NOMO-1 treated with dmso at 0.1 percent for 144 hours (cell line): Measurements from ENCODE around the gene NECTIN1.

ENCODE experiments used
- DNase-seq: peaks from one replicate; lab custom pipeline; 2025; ENCODE audit not compliant: unreplicated experiment; lab: John Stamatoyannopoulos, UW

NECTIN1 gene, protein sequence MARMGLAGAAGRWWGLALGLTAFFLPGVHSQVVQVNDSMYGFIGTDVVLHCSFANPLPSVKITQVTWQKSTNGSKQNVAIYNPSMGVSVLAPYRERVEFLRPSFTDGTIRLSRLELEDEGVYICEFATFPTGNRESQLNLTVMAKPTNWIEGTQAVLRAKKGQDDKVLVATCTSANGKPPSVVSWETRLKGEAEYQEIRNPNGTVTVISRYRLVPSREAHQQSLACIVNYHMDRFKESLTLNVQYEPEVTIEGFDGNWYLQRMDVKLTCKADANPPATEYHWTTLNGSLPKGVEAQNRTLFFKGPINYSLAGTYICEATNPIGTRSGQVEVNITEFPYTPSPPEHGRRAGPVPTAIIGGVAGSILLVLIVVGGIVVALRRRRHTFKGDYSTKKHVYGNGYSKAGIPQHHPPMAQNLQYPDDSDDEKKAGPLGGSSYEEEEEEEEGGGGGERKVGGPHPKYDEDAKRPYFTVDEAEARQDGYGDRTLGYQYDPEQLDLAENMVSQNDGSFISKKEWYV

DNA sequence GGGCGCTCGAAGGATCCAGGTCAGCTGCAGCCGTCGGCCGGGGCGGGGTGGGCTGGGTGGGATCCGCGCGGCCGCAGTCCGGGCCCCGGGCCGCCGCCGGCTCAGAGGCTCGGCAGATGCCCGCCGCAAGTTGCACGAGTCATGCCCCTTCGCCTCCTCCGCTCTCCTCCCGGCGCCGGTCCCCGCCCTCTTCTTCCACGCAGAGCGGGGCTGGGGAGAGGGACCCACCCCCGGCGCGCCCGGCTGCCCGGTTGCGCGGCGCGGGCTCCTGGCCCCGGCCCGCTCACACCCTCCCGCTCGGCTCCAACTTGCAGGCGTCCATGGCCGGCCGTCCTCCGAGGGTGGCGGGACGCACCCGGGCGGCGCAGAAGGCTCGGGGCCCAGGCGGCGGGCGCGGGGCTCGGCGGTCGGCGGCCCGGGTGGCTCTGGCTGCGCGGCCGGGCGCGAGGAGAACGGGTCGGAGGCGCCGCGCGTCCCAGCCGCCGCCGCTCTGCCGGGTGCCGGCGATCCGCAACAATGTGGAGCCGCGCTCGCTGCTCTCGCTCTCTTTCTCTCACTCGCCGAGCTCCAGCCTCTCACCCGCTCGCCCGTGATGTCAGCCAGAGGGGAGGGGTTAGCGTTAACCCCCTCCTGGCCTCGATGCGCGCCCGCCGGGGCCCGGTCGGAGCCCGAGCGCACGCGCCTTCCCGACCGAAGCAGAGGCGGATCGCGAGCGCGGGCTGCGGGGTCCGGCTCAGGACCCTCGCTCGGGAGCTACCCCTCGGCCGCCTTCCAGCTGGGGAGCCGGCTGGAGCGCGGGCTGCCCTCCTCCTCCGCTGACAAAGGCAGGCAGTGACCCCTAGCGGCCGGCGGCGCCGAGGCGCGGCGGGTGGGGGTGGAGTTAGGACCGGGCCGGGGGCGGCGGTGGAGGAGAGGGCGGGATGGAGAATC, at the start of gene NECTIN1:
NECTIN1 (minus strand) TSS at position 550 of the 930 bp plus-strand sequence. CDS start 647 bp downstream, outside the sequence.
- peak; percentile 70 for DNase-seq

DNA sequence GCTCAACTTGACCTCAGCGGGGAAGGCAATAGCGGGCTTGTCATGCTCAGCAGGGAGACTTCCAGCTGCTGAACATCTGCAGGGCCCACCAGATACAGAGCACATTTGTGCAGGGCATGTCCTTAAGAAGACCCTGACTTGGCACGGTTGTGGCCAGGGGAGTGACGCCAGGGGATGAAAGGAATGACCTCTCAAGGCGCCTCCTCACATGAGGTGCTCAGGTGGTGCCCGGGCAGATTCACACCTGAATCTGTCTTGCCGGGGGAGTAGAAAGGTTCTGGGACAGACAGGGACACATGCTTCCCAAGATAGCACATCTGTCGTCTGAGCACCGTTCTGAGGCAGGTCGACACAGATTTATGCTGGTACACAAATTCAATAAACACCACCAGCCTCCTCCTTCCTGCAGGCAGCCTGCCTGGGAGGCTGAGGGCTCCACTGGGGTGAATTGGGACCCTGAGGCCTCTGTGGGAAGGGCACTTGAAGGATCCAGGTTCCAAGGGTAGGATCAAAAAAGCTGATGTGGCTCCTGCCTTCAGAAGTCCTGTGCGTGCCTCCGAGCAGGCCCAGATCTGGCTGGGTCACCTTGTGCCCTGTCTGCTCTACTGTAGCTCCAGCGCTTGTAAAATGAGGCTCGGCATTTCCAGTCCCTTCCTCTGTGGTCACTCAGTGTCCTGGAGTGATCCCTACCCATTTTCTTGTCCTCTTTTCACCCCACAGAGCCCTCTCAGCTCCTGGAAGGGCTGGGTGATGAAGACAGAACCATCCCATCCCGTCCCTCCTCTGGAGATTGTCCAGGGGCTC, 49.6 kb upstream of the NECTIN1 start:
- no peak for DNase-seq

DNA sequence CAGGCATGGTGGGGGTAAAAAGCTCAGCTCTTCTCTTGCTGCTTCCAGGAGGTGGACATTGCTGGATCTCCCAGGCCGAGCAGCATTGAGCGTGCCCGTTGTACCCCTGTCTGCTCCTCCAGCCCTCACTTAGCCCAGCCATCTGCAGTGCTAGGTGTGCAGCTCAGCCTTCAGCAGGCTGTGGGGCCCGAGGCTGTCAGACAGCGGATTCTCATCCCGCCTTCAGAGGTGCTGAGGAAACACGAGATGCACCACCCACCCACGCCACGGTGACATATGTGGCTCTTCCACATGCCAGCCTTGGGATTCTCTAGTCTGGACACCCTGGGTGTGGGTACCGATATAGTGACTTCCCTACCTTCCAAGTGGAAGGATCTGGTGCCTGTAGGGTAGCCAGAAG, 48.9 kb upstream of the NECTIN1 start:
- DNase-seq = no peak

DNA sequence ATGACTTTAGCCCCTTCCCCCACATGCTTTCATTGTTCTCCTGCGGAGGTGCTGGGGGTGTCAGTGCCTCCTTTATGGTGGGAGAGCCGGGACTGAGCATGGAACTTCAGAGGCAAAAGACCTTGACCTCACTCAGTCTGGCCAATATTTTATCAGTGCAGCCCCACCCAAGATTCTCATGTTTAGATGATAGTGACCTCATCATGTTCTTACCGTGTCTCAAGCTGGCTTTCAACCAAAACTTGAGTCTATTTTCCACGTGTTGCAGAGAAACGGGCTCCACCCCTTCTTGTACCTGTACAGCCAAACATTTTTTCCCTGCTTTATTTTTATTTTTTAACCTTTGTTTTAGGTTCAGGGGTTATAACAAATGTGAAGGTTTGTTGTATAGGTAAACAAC, 47.7 kb upstream of the NECTIN1 start:
- no peak for DNase-seq

DNA sequence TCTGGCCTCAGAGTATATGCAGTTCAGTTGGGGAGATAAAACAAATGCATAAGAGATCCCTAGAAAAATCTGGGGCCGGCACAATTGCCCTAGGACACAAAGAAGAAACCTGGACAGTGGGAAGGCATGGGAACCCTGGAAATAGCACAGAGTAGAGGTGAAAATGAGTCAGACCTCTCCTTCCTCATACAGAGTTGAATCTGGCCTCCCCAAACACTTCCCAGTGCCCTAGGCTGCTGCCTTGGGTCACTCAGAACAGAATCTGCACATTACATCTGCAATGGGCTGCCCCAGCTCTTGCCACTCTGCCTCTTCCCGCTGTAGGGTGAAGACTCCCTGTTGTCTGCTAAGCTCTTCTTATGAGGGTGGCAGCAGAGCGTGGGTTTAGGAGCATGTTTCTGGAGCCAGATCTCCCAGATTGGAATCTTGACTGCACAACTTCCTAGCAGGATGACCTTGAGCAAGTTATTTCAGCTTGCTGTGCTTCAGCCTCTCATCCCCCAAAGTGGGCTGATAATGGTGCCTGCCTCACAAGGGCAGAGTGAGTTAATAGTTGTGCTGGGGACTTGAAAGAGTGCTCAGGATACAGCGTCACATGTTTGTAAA, 47.1 kb upstream of the NECTIN1 start:
- DNase-seq = no peak

DNA sequence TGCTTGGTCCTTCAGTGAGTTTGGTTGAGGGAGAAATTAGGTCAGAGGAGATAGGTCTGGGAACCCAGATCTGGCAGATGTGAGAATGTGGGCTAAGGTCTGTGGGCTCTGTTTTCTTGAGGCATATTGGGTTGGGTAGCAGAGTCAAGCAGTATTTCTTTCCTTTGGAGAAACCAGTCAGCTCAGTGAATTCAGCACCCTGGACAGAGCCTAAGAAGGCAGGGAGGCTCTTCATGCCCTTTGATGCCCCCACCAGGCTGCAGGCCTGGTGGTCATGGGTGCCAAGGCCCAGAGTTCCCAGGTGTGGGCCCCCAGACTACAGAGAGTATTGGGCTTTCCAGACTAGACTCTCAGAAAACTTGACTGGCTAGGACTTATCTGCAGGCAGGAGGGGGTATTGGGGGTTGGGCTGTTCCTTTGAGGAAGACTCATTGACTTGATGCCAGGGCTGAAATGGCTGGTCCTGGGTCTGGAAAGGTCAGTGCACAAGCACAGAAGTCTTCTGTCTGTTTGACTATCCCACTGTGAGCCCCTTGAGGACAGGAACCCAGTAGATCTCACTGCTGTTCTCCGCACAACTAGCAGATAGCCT, 45.3 kb upstream of the NECTIN1 start:
- DNase-seq = no peak

DNA sequence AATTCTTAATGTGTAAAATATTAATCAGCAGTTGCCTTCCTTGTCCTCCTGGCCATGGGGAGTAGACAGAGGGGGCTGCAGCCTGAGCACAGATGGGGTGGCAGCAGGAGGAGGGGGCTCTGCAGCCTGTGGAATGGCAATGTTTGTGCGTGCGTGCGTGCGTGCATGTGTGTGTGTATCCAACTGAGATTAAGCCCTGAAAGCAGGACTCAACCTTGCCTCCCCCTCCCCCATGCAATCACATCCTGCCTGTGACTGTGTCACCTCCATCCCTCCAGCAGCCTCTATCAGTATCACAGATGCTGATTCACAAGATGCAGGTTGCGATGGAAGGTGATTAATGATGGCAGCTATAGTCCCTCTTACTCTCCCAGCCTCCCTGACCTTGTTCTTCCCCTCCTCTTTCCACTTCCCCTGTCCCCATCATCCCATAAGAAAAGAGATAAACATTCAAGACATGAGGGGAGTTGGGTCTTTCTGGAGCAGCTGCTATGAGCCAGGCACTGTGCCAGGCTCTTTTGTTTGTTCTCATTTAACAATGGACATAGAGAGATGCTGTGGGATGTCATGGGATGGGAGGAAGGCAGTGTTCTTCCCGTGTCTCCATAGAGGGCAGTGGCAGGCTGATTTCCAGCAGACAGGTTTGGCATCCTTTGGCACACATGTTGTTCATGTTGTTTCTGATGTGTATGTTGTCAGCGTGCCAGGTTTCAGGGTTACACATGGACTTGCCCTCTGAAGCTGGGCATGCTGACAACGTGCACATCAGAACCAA, 43.8 kb upstream of the NECTIN1 start:
- DNase-seq = no peak

DNA sequence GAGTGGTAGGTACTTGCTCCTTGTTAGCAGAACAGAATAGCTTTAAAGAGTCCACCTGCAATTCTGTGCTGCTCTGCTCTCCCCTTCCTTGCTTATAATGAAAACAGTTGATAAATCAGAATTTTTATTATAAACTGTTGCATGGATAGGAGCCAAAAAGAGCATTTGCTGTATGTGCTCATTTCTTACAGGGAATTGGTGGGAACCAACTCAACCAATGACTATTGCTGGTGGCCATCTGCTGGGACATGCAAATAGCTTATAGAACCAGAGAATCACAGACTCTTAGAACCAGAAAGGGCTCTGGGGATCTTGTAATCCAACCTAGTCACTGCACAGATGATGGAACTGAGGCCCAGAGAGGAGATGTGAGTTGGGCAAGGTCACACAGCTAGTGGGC, 43.1 kb upstream of the NECTIN1 start:
- DNase-seq = no peak

DNA sequence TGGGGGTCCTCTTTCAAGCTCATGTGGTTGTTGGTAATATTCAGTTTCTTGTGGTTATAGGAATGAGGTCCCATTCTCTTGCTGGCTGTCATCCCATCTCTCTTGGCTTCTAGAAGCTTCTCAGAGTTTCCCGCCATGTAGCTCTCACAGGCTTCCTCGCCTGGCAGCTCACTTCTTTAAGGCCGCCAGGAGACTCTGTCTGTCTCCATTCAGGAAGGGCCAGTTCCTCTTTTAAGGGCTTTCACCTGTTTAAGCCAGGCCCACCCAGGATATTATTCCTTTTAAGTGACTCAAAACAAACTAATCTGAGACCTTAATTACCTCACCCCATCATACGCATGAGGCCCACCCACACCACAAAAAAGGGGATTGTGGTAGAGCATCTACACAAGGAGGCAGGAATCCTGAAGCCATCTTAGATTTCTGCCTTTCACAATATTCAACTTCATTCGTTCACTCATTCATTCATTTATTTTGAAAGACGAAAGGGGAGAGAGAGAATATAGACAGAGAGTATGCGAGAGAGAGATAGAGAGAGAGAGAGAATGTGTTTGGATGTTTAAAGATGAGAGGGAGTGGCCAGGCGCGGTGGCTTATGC, 42.3 kb upstream of the NECTIN1 start:
- DNase-seq = no peak

DNA sequence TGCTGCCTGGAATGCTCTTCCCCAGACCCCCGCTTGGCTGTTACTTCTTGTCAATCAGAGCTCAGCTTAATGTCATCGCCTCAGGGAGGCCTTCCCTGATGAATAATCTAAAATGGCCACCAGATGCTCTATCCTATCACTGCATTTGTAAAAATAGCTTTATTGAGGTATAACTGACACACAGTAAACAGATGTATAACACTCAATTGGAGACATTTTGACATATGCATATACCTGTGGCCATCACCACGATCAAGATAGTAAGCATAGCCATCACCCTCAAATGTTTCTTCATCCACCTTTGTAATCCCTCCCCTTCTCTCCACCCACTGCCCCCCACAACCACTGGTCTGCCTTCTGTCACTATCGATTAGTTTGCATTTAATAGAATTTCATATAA, 36.6 kb upstream of the NECTIN1 start:
- DNase-seq = no peak

DNA sequence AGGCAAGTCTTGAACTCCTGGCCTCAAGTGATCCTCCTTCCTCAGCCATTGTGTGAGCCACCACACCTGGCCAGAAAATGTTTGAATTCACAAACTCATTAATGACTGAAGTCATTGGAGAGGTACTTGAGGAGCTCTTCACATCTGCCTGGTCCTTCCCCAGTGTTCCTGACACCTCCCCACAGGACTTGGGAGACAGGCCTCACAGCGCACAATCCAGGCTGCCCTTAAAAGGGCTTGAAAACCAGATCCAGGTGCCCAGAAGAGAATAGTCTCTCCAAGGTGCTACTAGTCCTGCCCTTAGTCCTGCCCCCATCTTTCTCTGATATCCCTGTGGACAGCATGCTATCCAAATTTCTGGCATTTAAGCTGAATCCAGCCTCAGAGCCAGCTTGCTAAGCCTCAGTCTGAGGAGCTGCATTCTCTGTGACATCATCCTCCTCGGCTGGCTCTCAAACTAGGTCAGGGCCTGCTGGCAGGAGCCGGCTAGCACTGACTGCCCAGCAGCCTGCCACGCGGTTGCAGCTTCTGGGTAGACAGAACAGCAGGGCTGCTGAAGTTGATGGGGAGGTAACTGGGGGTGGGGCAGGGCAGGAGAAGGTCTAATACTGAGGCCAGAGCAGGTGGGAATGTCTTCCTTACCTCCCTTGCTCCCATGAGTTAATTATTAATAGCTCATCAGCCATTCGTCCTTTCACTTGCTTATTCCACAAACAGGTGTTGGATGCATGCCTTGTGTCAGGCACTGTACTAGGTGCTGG, 35.3 kb upstream of the NECTIN1 start:
- no peak for DNase-seq

DNA sequence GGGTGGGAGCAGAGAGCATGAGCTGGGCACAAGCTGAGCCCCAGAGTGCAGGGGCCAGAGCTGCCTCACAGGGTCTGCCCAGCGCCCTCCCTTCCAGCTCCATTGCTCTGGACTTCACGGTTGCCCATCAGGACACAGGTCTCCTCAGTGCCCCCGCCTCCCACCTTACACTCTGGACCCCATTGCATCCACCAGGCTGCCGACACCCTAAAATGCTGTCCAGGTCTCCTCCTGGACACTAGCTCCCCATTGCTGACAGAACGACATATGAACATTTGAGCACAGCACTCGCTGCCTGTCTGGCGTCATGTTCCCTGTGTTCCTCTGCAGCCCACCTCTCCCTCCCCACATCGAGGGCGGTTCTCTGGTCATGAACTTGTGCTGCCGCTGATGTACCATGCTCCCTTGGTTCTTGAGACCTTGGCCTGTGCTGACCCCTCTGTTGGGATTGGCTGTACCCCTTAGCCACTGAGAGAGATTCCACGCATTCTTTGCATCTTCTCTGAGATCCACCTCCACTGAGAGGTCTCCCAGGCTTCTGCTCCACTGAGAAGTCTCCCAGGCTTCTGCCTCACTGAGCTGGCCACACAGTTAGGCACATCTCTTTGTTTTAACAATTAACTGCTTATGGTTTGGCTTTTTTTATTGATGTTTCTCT, 34.2 kb upstream of the NECTIN1 start:
- DNase-seq = no peak

DNA sequence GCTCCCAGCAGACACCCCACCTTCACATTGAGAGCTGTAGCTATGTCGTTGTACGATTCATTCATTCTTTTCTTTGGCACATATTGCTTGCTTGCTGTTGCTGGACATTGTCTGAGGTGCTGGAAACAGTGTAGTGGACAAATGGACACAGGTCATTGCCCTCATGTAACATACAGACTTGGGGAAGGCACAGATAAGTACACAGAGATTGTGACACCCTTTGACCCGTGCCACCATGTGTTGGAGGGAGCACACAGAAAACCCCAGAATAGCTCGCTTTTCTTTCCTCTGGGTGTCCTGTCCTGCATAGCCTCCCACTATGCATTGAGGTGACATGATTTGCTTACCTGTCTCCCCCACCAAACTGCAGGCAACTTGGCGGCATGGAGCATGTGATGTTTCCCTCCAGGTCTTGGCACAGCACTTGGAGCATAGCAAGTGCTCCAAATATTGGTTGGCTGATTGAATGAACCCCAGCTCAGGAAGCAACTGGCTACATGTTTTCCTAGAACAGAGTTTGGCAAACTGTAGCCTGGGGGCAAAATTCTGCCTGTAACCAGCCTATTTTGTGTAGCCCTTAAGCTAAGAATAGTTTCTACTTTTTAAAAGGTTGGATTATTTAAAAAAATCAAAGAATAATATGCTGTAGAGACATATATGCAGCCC, 30.9 kb upstream of the NECTIN1 start:
- no peak for DNase-seq

DNA sequence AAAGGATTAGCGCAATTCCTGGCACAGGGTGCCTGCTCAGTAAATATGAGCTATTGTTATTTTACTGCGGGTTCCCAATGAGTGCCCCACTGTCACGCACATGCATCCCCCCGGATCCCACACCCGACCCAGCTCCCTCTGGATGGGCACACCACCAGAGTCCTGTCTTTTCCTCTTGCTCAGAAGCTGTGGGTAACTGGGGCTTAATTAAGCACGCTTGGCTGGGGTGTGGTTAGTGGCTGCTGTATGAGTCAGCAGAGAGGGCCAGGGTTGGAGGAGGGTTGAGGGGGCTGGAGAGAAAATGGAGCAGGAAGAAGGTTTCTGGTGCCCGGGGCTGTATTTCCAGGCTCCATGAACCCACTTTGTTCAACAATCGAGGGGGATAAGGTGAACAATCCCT, 30.3 kb upstream of the NECTIN1 start:
- DNase-seq = peak; percentile 64

DNA sequence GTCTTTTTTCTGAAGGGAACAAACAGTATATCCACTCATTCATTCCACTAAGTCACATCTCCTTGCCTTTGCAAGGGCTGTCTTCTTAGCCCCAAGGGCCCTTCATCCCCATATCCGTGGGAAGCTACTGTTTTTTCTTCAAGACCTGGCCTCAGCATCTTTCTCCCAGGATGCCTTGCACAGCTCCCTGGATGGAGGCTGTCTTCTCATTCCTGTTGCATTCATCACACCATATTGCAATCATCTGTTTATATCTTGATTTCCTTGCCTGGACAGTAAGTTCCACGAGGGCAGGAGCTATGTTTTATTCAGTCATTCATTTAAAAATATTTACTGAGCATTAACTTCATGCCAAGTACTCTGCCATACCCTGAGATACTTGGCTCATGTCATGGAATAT, 29.3 kb upstream of the NECTIN1 start:
- no peak for DNase-seq

DNA sequence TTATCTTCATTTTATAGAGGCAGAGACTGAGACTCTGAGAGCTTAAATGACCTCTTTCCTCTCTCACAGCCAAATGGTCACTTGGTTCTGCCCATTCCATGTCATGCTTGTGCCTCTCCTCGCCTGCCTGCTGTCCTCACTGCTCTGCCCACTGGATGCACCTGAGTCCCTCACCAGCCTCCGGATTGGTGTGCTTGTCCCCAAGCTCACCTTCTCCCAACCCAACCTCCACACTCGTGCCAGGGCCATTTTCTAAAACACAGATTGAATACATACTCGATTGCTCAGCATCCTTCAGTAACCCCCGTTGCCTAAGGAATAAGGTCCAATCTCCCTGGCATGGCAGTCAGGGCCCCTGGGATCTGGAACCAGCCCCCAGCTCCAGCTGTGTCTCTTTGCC, 28.4 kb upstream of the NECTIN1 start:
- no peak for DNase-seq

DNA sequence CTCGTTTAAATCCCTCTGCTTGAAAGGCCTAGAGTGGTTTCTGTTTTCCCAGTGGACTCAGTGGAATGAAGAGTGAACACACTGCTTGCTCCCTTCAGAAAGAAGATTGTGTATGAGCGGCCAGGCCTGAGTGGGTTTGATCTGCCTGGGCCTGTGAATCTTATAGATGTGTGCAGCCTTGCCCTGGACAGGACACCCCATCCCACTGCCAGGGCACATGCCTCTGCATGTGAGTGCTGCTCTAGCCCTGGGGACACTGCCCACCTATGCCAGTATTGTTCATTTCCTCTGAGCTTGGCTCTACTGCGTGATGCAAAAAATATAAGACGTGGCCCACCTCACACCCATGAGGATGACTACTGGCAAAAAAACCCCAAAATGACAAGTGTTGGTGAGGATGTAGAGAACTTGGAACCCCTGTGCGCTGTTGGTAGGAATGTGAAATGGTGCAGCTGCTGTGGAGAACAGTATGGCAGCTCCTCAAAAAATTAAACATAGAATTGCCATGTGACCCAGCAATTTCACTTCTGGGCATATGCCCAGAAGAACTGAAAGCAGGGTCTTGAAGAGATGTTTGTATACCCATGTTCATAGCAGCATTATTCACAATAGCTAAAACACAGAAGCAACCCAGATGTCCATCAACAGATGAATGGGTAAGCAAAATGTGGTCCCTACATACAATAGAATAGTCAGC, 27.3 kb upstream of the NECTIN1 start:
- no peak for DNase-seq
